GM23248 (cell line): ENCODE data around the gene TBX18. TPM values are rescaled to one million over a fixed set of nuclear protein-coding genes. Genes with fewer than 3 reads are reported as not detected.

Experiments used
- DNase-seq: peaks from one replicate; pipeline ENCODE4 v3.0.0-alpha.2; 2015
- H2AFZ ChIP-seq: fragments of 200-600 bp; sonication (generic); 2 replicates; pipeline ENCODE4 v1.6.1; 2016; ENCODE audit warnings: antibody characterized with exemption
- H3F3A ChIP-seq: fragments of 200-600 bp; sonication (generic); 2 replicates; pipeline ENCODE4 v1.6.1; 2016; ENCODE audit warnings: mild to moderate bottlenecking, antibody characterized with exemption, mixed run types; ENCODE audit not compliant: insufficient read depth
- H3K27ac ChIP-seq: fragments of 200-600 bp; sonication (generic); 2 replicates; pipeline ENCODE4 v1.5.1; 2016; ENCODE audit warnings: mild to moderate bottlenecking
- H3K27me3 ChIP-seq: fragments of 200-600 bp; sonication (generic); replicated peaks from 2 replicates; pipeline ENCODE4 v1.6.1; 2016; ENCODE audit warnings: mild to moderate bottlenecking; ENCODE audit not compliant: insufficient read depth
- H3K36me3 ChIP-seq: fragments of 200-600 bp; sonication (generic); 2 replicates; pipeline ENCODE4 v1.6.1; 2016; ENCODE audit warnings: low read depth, mild to moderate bottlenecking
- H3K4me1 ChIP-seq: fragments of 200-600 bp; sonication (generic); 2 replicates; pipeline ENCODE4 v1.6.1; 2016; ENCODE audit warnings: mild to moderate bottlenecking; ENCODE audit not compliant: insufficient read depth
- H3K4me2 ChIP-seq: fragments of 200-600 bp; sonication (generic); one replicate; pipeline ENCODE4 v1.6.1; 2016; ENCODE audit warnings: mild to moderate bottlenecking; ENCODE audit not compliant: unreplicated experiment
- H3K4me3 ChIP-seq: fragments of 200-600 bp; sonication (generic); 2 replicates; pipeline ENCODE4 v1.5.1; 2016; ENCODE audit warnings: mild to moderate bottlenecking
- H3K79me2 ChIP-seq: fragments of 200-600 bp; sonication (generic); 2 replicates; pipeline ENCODE4 v1.6.1; 2016; ENCODE audit warnings: mild to moderate bottlenecking; ENCODE audit not compliant: insufficient read depth
- H3K9ac ChIP-seq: fragments of 200-600 bp; sonication (generic); 2 replicates; pipeline ENCODE4 v1.6.1; 2016; ENCODE audit warnings: mild to moderate bottlenecking
- H3K9me2 ChIP-seq: fragments of 200-600 bp; sonication (generic); 2 replicates; pipeline ENCODE4 v1.6.1; 2016; ENCODE audit warnings: mixed run types, mild to moderate bottlenecking, moderate library complexity; ENCODE audit not compliant: insufficient read depth
- H3K9me3 ChIP-seq: fragments of 200-600 bp; sonication (generic); one replicate; pipeline ENCODE4 v1.6.1; 2017; ENCODE audit warnings: low read depth
- H4K20me1 ChIP-seq: fragments of 200-600 bp; sonication (generic); 2 replicates; pipeline ENCODE4 v1.6.0; 2016; ENCODE audit not compliant: insufficient read depth
- EZH2 ChIP-seq: fragments of 200-600 bp; sonication (generic); IDR thresholded peaks from 2 replicates; pipeline ENCODE4 v1.6.1; 2018; ENCODE audit warnings: antibody characterized with exemption, mild to moderate bottlenecking; ENCODE audit not compliant: insufficient read depth, poor library complexity, severe bottlenecking
- EZH2phosphoT487 ChIP-seq: fragments of 200-600 bp; sonication (generic); IDR thresholded peaks from 2 replicates; pipeline ENCODE4 v1.6.1; 2018; ENCODE audit warnings: antibody characterized with exemption, moderate library complexity, mild to moderate bottlenecking, low read depth; ENCODE audit not compliant: insufficient read depth
- WGBS, 2 experiments: methylation state at CpG; one replicate each; pipeline ENCODE4 v1.1.6; 2015 to 2017; ENCODE audit warnings: low lambda C conversion rate in 2 of 2, low coverage in 1 of 2; ENCODE audit errors: missing lambda C conversion rate in 2 of 2; 5-methylcytosine and 5-hydroxymethylcytosine counted together
- in situ Hi-C: fragments of 300-500 bp; cut with MboI; formaldehyde crosslinking; loops from 2 replicates; pipeline ENCODE4 v1.15.0; 2020
- polyA plus RNA-seq: library from polyadenylated mRNA; unstranded; fragments of >200 nt; fragmentation: Nextera tagmentation; extraction: Ambion mirVana; gene quantifications from 2 replicates; pipeline ENCODE4 v1.2.1, GENCODE V29; 2016
- total RNA-seq: library from RNA; depleted of rRNA; stranded (reverse); fragments of >200 nt; shearing (Covaris generic); gene quantifications from 2 replicates; pipeline ENCODE4 v1.2.3, GENCODE V29; 2014

The TBX18 gene
- total and polyA plus RNA-seq, 2 experiments from 2014 or later: 5.7 to 16.2 TPM

- Histone ChIP-seq H3K4me3 (no peak overlapping the region), H3K36me3 (peaks cover 51% of the 10 kb centered on the region), H3K4me2 (peak overlapping the region; percentile 4), H3K27ac (no peak overlapping the region), H3K4me1 (peaks cover 19% of the 10 kb centered on the region), H3K79me2 (no peaks in the 10 kb centered on the region), H3K9me2 (no peaks in the 10 kb centered on the region), H3K9me3 (no peaks in the 10 kb centered on the region), H3K27me3 (no peaks in the 10 kb centered on the region), H3K9ac (no peak overlapping the region), H4K20me1 (no peaks in the 10 kb centered on the region), H3F3A (0 out of 2 replicates have a peak, but pooled peaks cover 10% of the 10 kb centered on the region), H2AFZ (no peak overlapping the region)
- 89 to 95% methylated on average over 2 of the region's 2 CpGs for WGBS, 2 experiments
- in situ Hi-C loops: no loop called here
- no peak for TF ChIP-seq EZH2
- TF ChIP-seq EZH2phosphoT487: no peak
- DNase-seq: peak; percentile 54
Measured at GRCh38 chr6:84738996-84739865, 25.2 kb downstream of the TBX18 start.

- H3K4me3 ChIP-seq: no peak overlapping the region
- no peak overlapping the region for H3K4me2 ChIP-seq
- H3K36me3 ChIP-seq: peaks cover 32% of the 10 kb centered on the region; the same call in 1 of the 2 replicates
- no peak for DNase-seq
- no peak overlapping the region for H2AFZ ChIP-seq
- no peak overlapping the region for H3K27ac ChIP-seq
- no peaks in the 10 kb centered on the region for H3K9me2 ChIP-seq
- H4K20me1 ChIP-seq: no peaks in the 10 kb centered on the region
- no peaks in the 10 kb centered on the region for H3F3A ChIP-seq
- H3K27me3 ChIP-seq: no peaks in the 10 kb centered on the region
- in situ Hi-C loops: no loop called here
- 85 to 94% methylated on average over 2 of the region's 2 CpGs for WGBS, 2 experiments
- peaks cover 4% of the 10 kb centered on the region for H3K4me1 ChIP-seq
- H3K9ac ChIP-seq: no peak overlapping the region
- H3K79me2 ChIP-seq: no peaks in the 10 kb centered on the region
- H3K9me3 ChIP-seq: no peaks in the 10 kb centered on the region
- TF ChIP-seq EZH2: no peak
- no peak for TF ChIP-seq EZH2phosphoT487
Measured at GRCh38 chr6:84733889-84734288, 30.5 kb downstream of the TBX18 start.

- Histone ChIP-seq H3K4me3 (no peak overlapping the region), H3K4me1 (no peaks in the 10 kb centered on the region), H3K9me2 (no peaks in the 10 kb centered on the region), H3K27me3 (no peaks in the 10 kb centered on the region), H4K20me1 (no peaks in the 10 kb centered on the region), H2AFZ (no peak overlapping the region), H3K9me3 (no peaks in the 10 kb centered on the region), H3K4me2 (no peak overlapping the region), H3K79me2 (no peaks in the 10 kb centered on the region), H3K9ac (no peak overlapping the region), H3K27ac (no peak overlapping the region), H3K36me3 (peaks cover 17% of the 10 kb centered on the region; the same call in 1 of the 2 replicates), H3F3A (no peaks in the 10 kb centered on the region)
- TF ChIP-seq EZH2phosphoT487: no peak
- no peak for TF ChIP-seq EZH2
- DNase-seq: no peak
- in situ Hi-C loops: no loop called here
Measured at GRCh38 chr6:84731901-84732300, 32.5 kb downstream of the TBX18 start.

- WGBS, 2 experiments: 85 to 86% methylated on average over 3 of the region's 3 CpGs
- Histone ChIP-seq H3K27me3 (no peaks in the 10 kb centered on the region), H3K79me2 (no peaks in the 10 kb centered on the region), H2AFZ (no peak overlapping the region), H3K9me3 (no peaks in the 10 kb centered on the region), H3K4me1 (no peaks in the 10 kb centered on the region), H3K9ac (no peak overlapping the region), H3K27ac (no peak overlapping the region), H3F3A (no peaks in the 10 kb centered on the region), H3K4me3 (no peak overlapping the region), H3K36me3 (peaks cover 12% of the 10 kb centered on the region; the same call in 1 of the 2 replicates), H4K20me1 (no peaks in the 10 kb centered on the region), H3K9me2 (no peaks in the 10 kb centered on the region), H3K4me2 (no peak overlapping the region)
- no peak for DNase-seq
- TF ChIP-seq EZH2 (no peak), EZH2phosphoT487 (no peak)
- in situ Hi-C loops: no loop called here
Measured at GRCh38 chr6:84731401-84731800, 33.0 kb downstream of the TBX18 start.

- H3K4me1 ChIP-seq: no peaks in the 10 kb centered on the region
- no peak overlapping the region for H3K4me2 ChIP-seq
- H3K79me2 ChIP-seq: no peaks in the 10 kb centered on the region
- no peaks in the 10 kb centered on the region for H3K36me3 ChIP-seq
- DNase-seq: peak; percentile 47
- no peak overlapping the region for H3K9ac ChIP-seq
- no peaks in the 10 kb centered on the region for H3K9me3 ChIP-seq
- no peaks in the 10 kb centered on the region for H3K9me2 ChIP-seq
- H3K27ac ChIP-seq: no peak overlapping the region
- in situ Hi-C loops: no loop called here
- H3K27me3 ChIP-seq: no peaks in the 10 kb centered on the region
- no peaks in the 10 kb centered on the region for H4K20me1 ChIP-seq
- TF ChIP-seq EZH2phosphoT487: no peak
- TF ChIP-seq EZH2: no peak
- no peak overlapping the region for H3K4me3 ChIP-seq
- H3F3A ChIP-seq: no peaks in the 10 kb centered on the region
- H2AFZ ChIP-seq: no peak overlapping the region
Measured at GRCh38 chr6:84728602-84729001, 35.8 kb downstream of the TBX18 start.
